ENCODE results near the gene TVP23A. TPM values are rescaled to one million over a fixed set of nuclear protein-coding genes. Genes with fewer than 3 reads are reported as not detected.
A peak's percentile ranks its signal among the peaks of the same experiment; 100 is the strongest.

Gene TVP23A
- total RNA-seq, 1 experiment from 2014 or later: not detected

DNA sequence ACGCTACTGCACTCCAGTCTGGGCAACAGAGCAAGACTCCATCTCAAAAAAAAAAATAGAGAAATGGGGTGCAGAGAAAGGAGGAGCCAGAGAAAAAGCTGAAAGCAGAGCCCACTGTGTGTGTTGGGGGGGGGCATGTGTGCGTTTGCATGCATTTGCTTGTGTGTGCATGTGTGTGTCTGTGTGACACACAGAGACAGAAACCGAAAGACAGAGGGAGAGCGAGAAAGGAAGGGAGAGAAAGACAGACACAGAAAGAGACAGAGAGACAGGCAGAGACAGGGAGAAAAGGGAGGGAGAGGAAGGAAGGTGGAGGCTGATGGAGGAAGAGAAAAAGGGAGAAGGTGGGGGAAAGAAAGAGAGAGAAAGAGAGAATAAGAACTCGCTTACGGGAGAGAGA is 48.6 kb upstream of the TVP23A start:
- ChIA-PET POLR2A (ENCODE audit: unreplicated experiment) (no interaction called here), CTCF (no interaction called here)
- Histone ChIP-seq H3K79me2 (ENCODE audit: low read length) (no peaks in the 10 kb centered on the region), H3F3A (ENCODE audit: low read length, unreplicated experiment) (no peaks in the 10 kb centered on the region), H4K20me1 (ENCODE audit: low read length) (no peaks in the 10 kb centered on the region), H3K9me2 (replicated peaks; ENCODE audit: low read length) (no peaks in the 10 kb centered on the region), H3K4me2 (ENCODE audit: low read length) (no peak overlapping the region), H2AFZ (ENCODE audit: low read length) (no peak overlapping the region), H3K36me3 (ENCODE audit: low read depth, low read length) (no peaks in the 10 kb centered on the region), H3K4me3 (ENCODE audit: low read length) (no peak overlapping the region), H3K9ac (ENCODE audit: low read length) (no peak overlapping the region), H3K27ac (ENCODE audit: low read length) (no peak overlapping the region), H3K27me3 (ENCODE audit: low read length) (no peaks in the 10 kb centered on the region), H3K4me1 (ENCODE audit: insufficient read depth, low read length) (peaks cover 27% of the 10 kb centered on the region), H3K9me3 (ENCODE audit: low read length) (no peaks in the 10 kb centered on the region)
- intact Hi-C loops (cut with micrococcal nuclease): no loop called here
- DNase-seq: no peak
- no peak for ATAC-seq
- no TSS peak for BruUV-seq (replicated peaks)
- TF ChIP-seq EZH2phosphoT487 (IDR thresholded peaks at IDR 0.05; ENCODE audit: borderline replicate concordance, low read length) (no peak), EZH2 (IDR thresholded peaks at IDR 0.05; ENCODE audit: low read length, unreplicated experiment) (no peak)
- TF ChIP-seq, protein P1, sequence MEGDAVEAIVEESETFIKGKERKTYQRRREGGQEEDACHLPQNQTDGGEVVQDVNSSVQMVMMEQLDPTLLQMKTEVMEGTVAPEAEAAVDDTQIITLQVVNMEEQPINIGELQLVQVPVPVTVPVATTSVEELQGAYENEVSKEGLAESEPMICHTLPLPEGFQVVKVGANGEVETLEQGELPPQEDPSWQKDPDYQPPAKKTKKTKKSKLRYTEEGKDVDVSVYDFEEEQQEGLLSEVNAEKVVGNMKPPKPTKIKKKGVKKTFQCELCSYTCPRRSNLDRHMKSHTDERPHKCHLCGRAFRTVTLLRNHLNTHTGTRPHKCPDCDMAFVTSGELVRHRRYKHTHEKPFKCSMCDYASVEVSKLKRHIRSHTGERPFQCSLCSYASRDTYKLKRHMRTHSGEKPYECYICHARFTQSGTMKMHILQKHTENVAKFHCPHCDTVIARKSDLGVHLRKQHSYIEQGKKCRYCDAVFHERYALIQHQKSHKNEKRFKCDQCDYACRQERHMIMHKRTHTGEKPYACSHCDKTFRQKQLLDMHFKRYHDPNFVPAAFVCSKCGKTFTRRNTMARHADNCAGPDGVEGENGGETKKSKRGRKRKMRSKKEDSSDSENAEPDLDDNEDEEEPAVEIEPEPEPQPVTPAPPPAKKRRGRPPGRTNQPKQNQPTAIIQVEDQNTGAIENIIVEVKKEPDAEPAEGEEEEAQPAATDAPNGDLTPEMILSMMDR (conservative IDR thresholded peaks at IDR 0.05; ENCODE audit: low read depth, low read length): no peak

DNA sequence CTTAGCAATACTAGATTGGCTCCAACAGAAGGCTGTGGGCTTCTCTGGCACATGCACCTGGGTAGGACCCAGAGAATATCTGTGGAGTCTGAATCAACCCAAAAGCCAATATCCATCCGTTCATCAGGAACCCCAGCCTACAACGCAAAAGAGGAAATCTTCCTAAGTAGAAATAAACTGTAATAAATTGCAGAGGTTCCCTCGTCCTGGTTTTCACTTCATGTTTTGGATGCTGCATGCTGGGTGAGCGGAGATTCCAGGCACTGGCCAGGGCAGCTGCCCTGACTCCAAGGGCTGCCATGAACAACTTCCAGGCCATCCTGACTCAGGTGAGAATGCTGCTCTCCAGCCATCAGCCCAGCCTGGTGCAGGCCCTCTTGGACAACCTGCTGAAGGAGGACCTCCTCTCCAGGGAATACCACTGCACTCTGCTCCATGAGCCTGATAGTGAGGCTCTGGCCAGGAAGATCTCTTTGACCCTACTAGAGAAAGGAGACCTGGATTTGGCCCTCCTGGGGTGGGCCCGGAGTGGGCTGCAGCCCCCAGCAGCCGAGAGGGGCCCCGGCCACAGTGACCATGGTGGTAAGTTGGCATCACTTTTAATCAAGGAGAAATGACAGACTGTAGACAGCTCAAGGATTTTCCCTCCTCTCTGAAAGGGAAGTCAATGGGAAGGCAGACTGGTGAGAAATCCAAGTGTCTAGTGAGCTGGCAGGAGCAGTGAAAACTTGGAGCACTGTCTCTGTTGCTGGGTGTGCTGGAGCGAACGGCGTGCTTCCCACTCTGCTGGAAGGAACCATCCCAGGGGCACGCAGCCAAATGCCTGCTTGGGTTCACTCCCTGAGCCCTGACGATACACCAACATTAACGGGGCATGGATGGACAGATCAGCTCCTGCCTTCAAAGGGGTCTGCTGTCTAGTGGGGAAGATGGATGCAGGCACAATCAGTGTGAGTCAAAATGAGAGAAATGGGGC is 47.7 kb upstream of the TVP23A start:
- Histone ChIP-seq H3K79me2 (ENCODE audit: low read length) (no peaks in the 10 kb centered on the region), H3K9me2 (replicated peaks; ENCODE audit: low read length) (no peaks in the 10 kb centered on the region), H3K36me3 (ENCODE audit: low read depth, low read length) (no peaks in the 10 kb centered on the region), H3K4me3 (ENCODE audit: low read length) (no peak overlapping the region), H3K9me3 (ENCODE audit: low read length) (no peaks in the 10 kb centered on the region), H3F3A (ENCODE audit: low read length, unreplicated experiment) (no peaks in the 10 kb centered on the region), H3K4me1 (ENCODE audit: insufficient read depth, low read length) (peaks cover 24% of the 10 kb centered on the region), H3K27ac (ENCODE audit: low read length) (no peak overlapping the region), H4K20me1 (ENCODE audit: low read length) (no peaks in the 10 kb centered on the region), H2AFZ (ENCODE audit: low read length) (no peak overlapping the region), H3K4me2 (ENCODE audit: low read length) (no peak overlapping the region), H3K9ac (ENCODE audit: low read length) (no peak overlapping the region), H3K27me3 (ENCODE audit: low read length) (no peaks in the 10 kb centered on the region)
- DNase-seq (no peak), ATAC-seq (no peak)
- intact Hi-C loops (cut with micrococcal nuclease): no loop called here
- BruUV-seq (replicated peaks): no TSS peak
- ChIA-PET POLR2A (ENCODE audit: unreplicated experiment) (no interaction called here), CTCF (no interaction called here)
- TF ChIP-seq EZH2phosphoT487 (IDR thresholded peaks at IDR 0.05; ENCODE audit: borderline replicate concordance, low read length) (no peak), EZH2 (IDR thresholded peaks at IDR 0.05; ENCODE audit: low read length, unreplicated experiment) (no peak)
- TF ChIP-seq, protein P1 (conservative IDR thresholded peaks at IDR 0.05; ENCODE audit: low read depth, low read length): no peak

DNA sequence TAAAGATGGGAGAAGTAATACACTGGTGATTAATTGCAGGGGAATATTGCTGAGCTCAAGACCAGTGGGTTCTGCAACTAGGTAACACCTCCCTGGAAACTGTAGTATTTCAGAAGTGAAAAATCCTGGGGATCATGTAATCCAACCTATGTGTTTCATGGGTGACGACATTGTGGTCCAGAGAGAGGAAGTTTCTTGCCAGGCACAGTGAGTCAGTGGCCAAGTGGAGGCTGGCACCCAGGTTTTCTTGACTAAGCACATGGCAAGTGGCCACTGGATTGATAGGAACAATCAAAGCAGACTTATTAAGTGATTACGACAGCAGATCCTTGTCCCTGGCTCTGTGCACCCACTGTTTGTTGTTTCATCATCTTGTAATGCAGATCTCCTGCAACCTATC is 43.8 kb upstream of the TVP23A start:
- H3K36me3 ChIP-seq (ENCODE audit: low read depth, low read length): no peaks in the 10 kb centered on the region
- no peaks in the 10 kb centered on the region for H3K9me2 ChIP-seq (replicated peaks; ENCODE audit: low read length)
- H3K79me2 ChIP-seq (ENCODE audit: low read length): no peaks in the 10 kb centered on the region
- no peaks in the 10 kb centered on the region for H3F3A ChIP-seq (ENCODE audit: low read length, unreplicated experiment)
- H4K20me1 ChIP-seq (ENCODE audit: low read length): no peaks in the 10 kb centered on the region
- no TSS peak for BruUV-seq (replicated peaks)
- POLR2A ChIA-PET (ENCODE audit: unreplicated experiment): no interaction called here
- TF ChIP-seq, protein P1 (conservative IDR thresholded peaks at IDR 0.05; ENCODE audit: low read depth, low read length): no peak
- TF ChIP-seq EZH2phosphoT487 (IDR thresholded peaks at IDR 0.05; ENCODE audit: borderline replicate concordance, low read length): no peak
- no peak overlapping the region for H2AFZ ChIP-seq (ENCODE audit: low read length)
- H3K9me3 ChIP-seq (ENCODE audit: low read length): no peaks in the 10 kb centered on the region
- H3K4me3 ChIP-seq (ENCODE audit: low read length): no peak overlapping the region
- no peaks in the 10 kb centered on the region for H3K27me3 ChIP-seq (ENCODE audit: low read length)
- H3K4me1 ChIP-seq (ENCODE audit: insufficient read depth, low read length): peaks cover 12% of the 10 kb centered on the region
- CTCF ChIA-PET: no interaction called here
- H3K9ac ChIP-seq (ENCODE audit: low read length): no peak overlapping the region
- peak overlapping the region; percentile 19; the same call in 1 of the 2 replicates for H3K4me2 ChIP-seq (ENCODE audit: low read length)
- peak; percentile 86 for DNase-seq
- intact Hi-C loops (cut with micrococcal nuclease): no loop called here
- peak; percentile 78 for ATAC-seq
- peak overlapping the region; percentile 10; the same call in 1 of the 2 replicates for H3K27ac ChIP-seq (ENCODE audit: low read length)

Data from PC-3 (cell line).